Measurements from ENCODE around the gene SOX6. TPM values are rescaled to one million over a fixed set of nuclear protein-coding genes. Genes with fewer than 3 reads are reported as not detected.

The SOX6 gene
- total RNA-seq, 1 experiment from 2014 or later, result 5.1 TPM

- Histone ChIP-seq H3K36me3 (ENCODE audit: low read depth) (no peaks in the 10 kb centered on the region), H3K4me1 (replicated peaks; ENCODE audit: insufficient read depth) (no peaks in the 10 kb centered on the region), H3K27me3 (ENCODE audit: insufficient read depth, low read depth) (no peaks in the 10 kb centered on the region), H3K9me3 (ENCODE audit: insufficient read depth, low read depth) (no peaks in the 10 kb centered on the region), H3K79me2 (ENCODE audit: low read depth) (no peaks in the 10 kb centered on the region), H4K20me1 (ENCODE audit: insufficient read depth) (no peaks in the 10 kb centered on the region), H3K9me2 (ENCODE audit: insufficient read depth) (no peaks in the 10 kb centered on the region), H2AFZ (no peak overlapping the region), H3F3A (ENCODE audit: insufficient read depth, low read depth) (no peaks in the 10 kb centered on the region), H3K4me3 (no peak overlapping the region), H3K4me2 (no peak overlapping the region), H3K27ac (no peak overlapping the region)
- no peak for DNase-seq
- intact Hi-C loops (cut with micrococcal nuclease; ENCODE audit: unreplicated experiment), result no loop called here
- no TSS peak for BruUV-seq (replicated peaks)
- TF ChIP-seq CTCF (conservative IDR thresholded peaks at IDR 0.05), result no peak
- no peak for TF ChIP-seq EZH2 (IDR thresholded peaks at IDR 0.05; ENCODE audit: low read depth)
- CTCF ChIA-PET, result no interaction called here
- POLR2A ChIA-PET (ENCODE audit: unreplicated experiment), result no interaction called here
Observed at GRCh38 chr11:16126362-16126761, 230.0 kb downstream of the SOX6 start.

- Histone ChIP-seq H3K9me2 (ENCODE audit: insufficient read depth) (no peaks in the 10 kb centered on the region), H3K27me3 (ENCODE audit: insufficient read depth, low read depth) (no peaks in the 10 kb centered on the region), H3K9me3 (ENCODE audit: insufficient read depth, low read depth) (no peaks in the 10 kb centered on the region), H2AFZ (no peak overlapping the region), H3K4me1 (replicated peaks; ENCODE audit: insufficient read depth) (no peaks in the 10 kb centered on the region), H3K4me3 (no peak overlapping the region), H3K79me2 (ENCODE audit: low read depth) (no peaks in the 10 kb centered on the region), H3K36me3 (ENCODE audit: low read depth) (no peaks in the 10 kb centered on the region), H3K4me2 (no peak overlapping the region), H4K20me1 (ENCODE audit: insufficient read depth) (no peaks in the 10 kb centered on the region), H3F3A (ENCODE audit: insufficient read depth, low read depth) (no peaks in the 10 kb centered on the region), H3K27ac (no peak overlapping the region)
- ChIA-PET CTCF (no interaction called here), POLR2A (ENCODE audit: unreplicated experiment) (no interaction called here)
- no peak for TF ChIP-seq CTCF (conservative IDR thresholded peaks at IDR 0.05)
- TF ChIP-seq EZH2 (IDR thresholded peaks at IDR 0.05; ENCODE audit: low read depth), result no peak
- DNase-seq, result no peak
- intact Hi-C loops (cut with micrococcal nuclease; ENCODE audit: unreplicated experiment), result no loop called here
- no TSS peak for BruUV-seq (replicated peaks)
Observed at GRCh38 chr11:16125796-16126195, 230.6 kb downstream of the SOX6 start.

GRCh38 chr11:16124390-16124789, 232.0 kb downstream of the SOX6 start:
- no TSS peak for BruUV-seq (replicated peaks)
- no peak overlapping the region for H3K4me3 ChIP-seq
- TF ChIP-seq EZH2 (IDR thresholded peaks at IDR 0.05; ENCODE audit: low read depth) (no peak), CTCF (conservative IDR thresholded peaks at IDR 0.05) (no peak)
- CTCF ChIA-PET, result no interaction called here
- no peak overlapping the region for H2AFZ ChIP-seq
- H3K9me2 ChIP-seq (ENCODE audit: insufficient read depth), result no peaks in the 10 kb centered on the region
- no peak overlapping the region for H3K4me2 ChIP-seq
- intact Hi-C loops (cut with micrococcal nuclease; ENCODE audit: unreplicated experiment), result no loop called here
- H3K27me3 ChIP-seq (ENCODE audit: insufficient read depth, low read depth), result no peaks in the 10 kb centered on the region
- no peaks in the 10 kb centered on the region for H3F3A ChIP-seq (ENCODE audit: insufficient read depth, low read depth)
- H3K79me2 ChIP-seq (ENCODE audit: low read depth), result no peaks in the 10 kb centered on the region
- no peaks in the 10 kb centered on the region for H4K20me1 ChIP-seq (ENCODE audit: insufficient read depth)
- no peaks in the 10 kb centered on the region for H3K9me3 ChIP-seq (ENCODE audit: insufficient read depth, low read depth)
- no peaks in the 10 kb centered on the region for H3K36me3 ChIP-seq (ENCODE audit: low read depth)
- DNase-seq, result no peak
- H3K27ac ChIP-seq, result no peak overlapping the region
- no peaks in the 10 kb centered on the region for H3K4me1 ChIP-seq (replicated peaks; ENCODE audit: insufficient read depth)
- POLR2A ChIA-PET (ENCODE audit: unreplicated experiment), result no interaction called here
